ENCODE data around the gene INSR. TPM values are rescaled to one million over a fixed set of nuclear protein-coding genes. Genes with fewer than 3 reads are reported as not detected.

Gene INSR
- polyA plus RNA-seq, 1 of the 3 experiments (the other 2 are of a cell fraction) = 3.6 TPM

- ChIA-PET CTCF (interaction anchor here (0.6 to 5.5 kb wide), 32 partner anchors 9 to 1796 kb away, joined by 3 to 75 read pairs (median 4); partner anchors contain the start of gene ZNF557), POLR2A (no interaction called here)
- Histone ChIP-seq H3F3A (replicated peaks; ENCODE audit: insufficient read depth) (no peaks in the 10 kb centered on the region), H3K27me3 (ENCODE audit: insufficient read depth) (peaks cover 21% of the 10 kb centered on the region), H3K9me3 (no peaks in the 10 kb centered on the region), H2AFZ (ENCODE audit: low read depth) (peak overlapping the region; percentile 50; the same call in 1 of the 2 replicates), H3K4me2 (no peak overlapping the region), H3K9ac (no peak overlapping the region), H4K20me1 (ENCODE audit: insufficient read depth) (no peaks in the 10 kb centered on the region), H3K4me1 (ENCODE audit: control insufficient read depth in 1 of 2, insufficient read depth in 2 of 2, low read depth in 1 of 2, low read length in 1 of 2) (no peaks in the 10 kb centered on the region), H3K36me3 (replicated peaks in 1 of 2; ENCODE audit: control insufficient read depth in 1 of 2, insufficient read depth in 2 of 2, low read length in 1 of 2) (no peaks in the 10 kb centered on the region), H3K9me2 (no peaks in the 10 kb centered on the region), H3K79me2 (ENCODE audit: insufficient read depth) (no peaks in the 10 kb centered on the region), H3K27ac (ENCODE audit: low read depth in 2 of 2, low read length in 1 of 2) (no peak overlapping the region), H3K4me3 (ENCODE audit: low read depth in 2 of 2, low read length in 1 of 2) (peak overlapping the region in 1 of 2 experiments; percentile 18; a peak in 1 of 4 replicates)
- no peak for TF ChIP-seq EZH2phosphoT487 (IDR thresholded peaks at IDR 0.05; ENCODE audit: borderline replicate concordance, low read depth)
- TF ChIP-seq CTCF (IDR thresholded peaks at IDR 0.05) = peak; percentile 93
- peak; percentile 97 for TF ChIP-seq RAD21 (IDR thresholded peaks at IDR 0.05; ENCODE audit: low read length)
- TF ChIP-seq SMC3 (IDR thresholded peaks at IDR 0.05; ENCODE audit: low read depth, low read length) = peak; percentile 97
- no peak for TF ChIP-seq EP300 (IDR thresholded peaks at IDR 0.05; ENCODE audit: borderline replicate concordance in 1 of 2, low read depth in 1 of 2, low read length in 1 of 2)
- 27% methylated on average over 22 of the region's 22 CpGs for WGBS (ENCODE audit: low lambda C conversion rate)
- DNase-seq = peak; percentile 71
These were observed 47.0 kb upstream of the INSR start for GRCh38 chr19:7340959-7341837.

- WGBS (ENCODE audit: low lambda C conversion rate) = 42% methylated on average over 10 of the region's 12 CpGs
- ChIA-PET CTCF (interaction anchor here (1.4 to 5.5 kb wide), 2 partner anchors 235 to 237 kb away, joined by 9 to 75 read pairs; no protein-coding TSS in a partner anchor), POLR2A (no interaction called here)
- no peak overlapping the region for H3K4me2 ChIP-seq
- no peak overlapping the region for H3K27ac ChIP-seq (ENCODE audit: low read depth in 2 of 2, low read length in 1 of 2)
- no peaks in the 10 kb centered on the region for H3F3A ChIP-seq (replicated peaks; ENCODE audit: insufficient read depth)
- no peaks in the 10 kb centered on the region for H3K79me2 ChIP-seq (ENCODE audit: insufficient read depth)
- H3K4me1 ChIP-seq (ENCODE audit: control insufficient read depth in 1 of 2, insufficient read depth in 2 of 2, low read depth in 1 of 2, low read length in 1 of 2) = no peaks in the 10 kb centered on the region
- no peaks in the 10 kb centered on the region for H3K9me3 ChIP-seq
- no peak overlapping the region for H3K9ac ChIP-seq
- peaks cover 8% of the 10 kb centered on the region; the same call in 1 of the 2 replicates for H3K27me3 ChIP-seq (ENCODE audit: insufficient read depth)
- H4K20me1 ChIP-seq (ENCODE audit: insufficient read depth) = no peaks in the 10 kb centered on the region
- no peak for DNase-seq
- H3K9me2 ChIP-seq = no peaks in the 10 kb centered on the region
- no peak overlapping the region for H3K4me3 ChIP-seq (ENCODE audit: low read depth in 2 of 2, low read length in 1 of 2)
- no peak overlapping the region for H2AFZ ChIP-seq (ENCODE audit: low read depth)
- H3K36me3 ChIP-seq (replicated peaks in 1 of 2; ENCODE audit: control insufficient read depth in 1 of 2, insufficient read depth in 2 of 2, low read length in 1 of 2) = no peaks in the 10 kb centered on the region
- no peak for TF ChIP-seq NRF1 (IDR thresholded peaks at IDR 0.05; ENCODE audit: low read depth, low read length)
- TF ChIP-seq FOXJ3 (CRISPR knock-in tag; IDR thresholded peaks at IDR 0.05) = no peak
- no peak for TF ChIP-seq ELF1 (IDR thresholded peaks at IDR 0.05)
- TF ChIP-seq FOXM1 (IDR thresholded peaks at IDR 0.05; ENCODE audit: low read depth) = no peak
- no peak for TF ChIP-seq POLR2AphosphoS5 (IDR thresholded peaks at IDR 0.05; ENCODE audit: low read depth, low read length)
- no peak for TF ChIP-seq SIN3A (IDR thresholded peaks at IDR 0.05; ENCODE audit: borderline replicate concordance, low read depth, low read length)
- no peak for TF ChIP-seq YY1 (IDR thresholded peaks at IDR 0.05; ENCODE audit: low read depth)
- TF ChIP-seq MEF2A (IDR thresholded peaks at IDR 0.05; ENCODE audit: borderline replicate concordance, low read depth) = no peak
- TF ChIP-seq SMC3 (IDR thresholded peaks at IDR 0.05; ENCODE audit: low read depth, low read length) = no peak
- no peak for TF ChIP-seq EP300 (IDR thresholded peaks at IDR 0.05; ENCODE audit: borderline replicate concordance in 1 of 2, low read depth in 1 of 2, low read length in 1 of 2)
- no peak for TF ChIP-seq ZBTB33 (IDR thresholded peaks at IDR 0.05; ENCODE audit: borderline replicate concordance, low read depth)
- TF ChIP-seq IRF3 (IDR thresholded peaks at IDR 0.05; ENCODE audit: low read depth, low read length) = no peak
- TF ChIP-seq TAF1 (IDR thresholded peaks at IDR 0.05; ENCODE audit: borderline replicate concordance, low read depth, low read length) = no peak
- TF ChIP-seq CHD2 (IDR thresholded peaks at IDR 0.05; ENCODE audit: low read length, partially characterized antibody) = no peak
- no peak for TF ChIP-seq RXRA (IDR thresholded peaks at IDR 0.05; ENCODE audit: borderline replicate concordance, low read depth)
- no peak for TF ChIP-seq GATA2 (CRISPR knock-in tag; IDR thresholded peaks at IDR 0.05)
These were observed 43.4 kb upstream of the INSR start for GRCh38 chr19:7337380-7338194.
